GM23248 (cell line): ENCODE data around the gene TMEM115.

Experiments used
- EZH2 ChIP-seq: fragments of 200-600 bp; sonication (generic); IDR thresholded peaks from 2 replicates; pipeline ENCODE4 v1.6.1; 2018; ENCODE audit warnings: antibody characterized with exemption, mild to moderate bottlenecking; ENCODE audit not compliant: insufficient read depth, poor library complexity, severe bottlenecking
- EZH2phosphoT487 ChIP-seq: fragments of 200-600 bp; sonication (generic); IDR thresholded peaks from 2 replicates; pipeline ENCODE4 v1.6.1; 2018; ENCODE audit warnings: antibody characterized with exemption, moderate library complexity, mild to moderate bottlenecking, low read depth; ENCODE audit not compliant: insufficient read depth

GRCh38 chr3:50406487-50406886, 47.2 kb upstream of the TMEM115 start:
- no peak for TF ChIP-seq EZH2phosphoT487
- TF ChIP-seq EZH2, result no peak
